PC-3 (cell line): Measurements from ENCODE around the gene OR6C65. TPM values are rescaled to one million over a fixed set of nuclear protein-coding genes. Genes with fewer than 3 reads are reported as not detected.
"Not testable (repeated sequence)": the region's sequence is repeated elsewhere in the genome, so short reads cannot be mapped to it uniquely, and the experiment has no call there.

Experiments
- ATAC-seq: fragments of 200-7000 bp; cut with Tn5 transposase; 2 replicates; pipeline ENCODE4 v1.9.1; 2020; ENCODE audit warnings: mild to moderate bottlenecking, moderate library complexity
- Bru-seq: library from RNA; stranded (reverse); fragments of 400-500 nt; gene quantifications from one replicate; lab custom pipeline; 2021; lab: Mats Ljungman, UMichigan
- BruChase-seq, 2 experiments: library from RNA; stranded (reverse); fragments of 400-500 nt; gene quantifications; one replicate each; lab custom pipeline; 2021; lab: Mats Ljungman, UMichigan
- BruUV-seq: library from RNA; stranded (reverse); fragments of 400-500 nt; replicated peaks from 2 replicates; lab custom pipeline; 2021; lab: Mats Ljungman, UMichigan
- CTCF ChIA-PET: fragments of 300-600 bp; sonication (Branson Sonifier 250); formaldehyde crosslinking; loops from one replicate; lab custom pipeline; 2022; ENCODE audit warnings: antibody characterized with exemption; lab: Charles Lee
- POLR2A ChIA-PET: fragments of 300-600 bp; sonication (Branson Sonifier 250); formaldehyde crosslinking; loops from one replicate; lab custom pipeline; 2022; ENCODE audit warnings: antibody characterized with exemption; ENCODE audit not compliant: unreplicated experiment; lab: Charles Lee
- DNase-seq: peaks from one replicate; pipeline ENCODE4 v3.0.0-alpha.2; 2015
- H2AFZ ChIP-seq: fragments of 300-600 bp; sonication (generic); 2 replicates; pipeline ENCODE4 v1.6.0; 2016; ENCODE audit warnings: antibody characterized with exemption, low read length
- H3F3A ChIP-seq: fragments of 300-600 bp; sonication (generic); one replicate; pipeline ENCODE4 v1.6.0; 2017; ENCODE audit warnings: antibody characterized with exemption, low read length, control low read depth, mild to moderate bottlenecking; ENCODE audit not compliant: unreplicated experiment
- H3K27ac ChIP-seq: fragments of 300-600 bp; sonication (generic); 2 replicates; pipeline ENCODE4 v1.5.1; 2016; ENCODE audit warnings: mild to moderate bottlenecking, low read length
- H3K27me3 ChIP-seq: fragments of 300-600 bp; sonication (generic); 2 replicates; pipeline ENCODE4 v1.6.1; 2016; ENCODE audit warnings: low read length, mixed read lengths
- H3K36me3 ChIP-seq: fragments of 300-600 bp; sonication (generic); 2 replicates; pipeline ENCODE4 v1.6.1; 2016; ENCODE audit warnings: low read depth, mixed run types, low read length, mixed read lengths
- H3K4me1 ChIP-seq: fragments of 300-600 bp; sonication (generic); 2 replicates; pipeline ENCODE4 v1.5.1; 2016; ENCODE audit warnings: low read length; ENCODE audit not compliant: insufficient read depth
- H3K4me2 ChIP-seq: fragments of 300-600 bp; sonication (generic); 2 replicates; pipeline ENCODE4 v1.6.0; 2016; ENCODE audit warnings: low read length
- H3K4me3 ChIP-seq: fragments of 300-600 bp; sonication (generic); 2 replicates; pipeline ENCODE4 v1.5.1; 2016; ENCODE audit warnings: mild to moderate bottlenecking, low read length, mixed read lengths
- H3K79me2 ChIP-seq: fragments of 300-600 bp; sonication (generic); 2 replicates; pipeline ENCODE4 v1.6.1; 2017; ENCODE audit warnings: low read length, mixed read lengths
- H3K9ac ChIP-seq: fragments of 300-600 bp; sonication (generic); 2 replicates; pipeline ENCODE4 v1.6.0; 2016; ENCODE audit warnings: mild to moderate bottlenecking, low read length
- H3K9me2 ChIP-seq: fragments of 300-600 bp; sonication (generic); replicated peaks from 2 replicates; pipeline ENCODE4 v1.6.1; 2016; ENCODE audit warnings: mixed run types, low read length, mixed read lengths
- H3K9me3 ChIP-seq: fragments of 300-600 bp; sonication (generic); 2 replicates; pipeline ENCODE4 v1.6.1; 2016; ENCODE audit warnings: low read length, mixed read lengths
- H4K20me1 ChIP-seq: fragments of 300-600 bp; sonication (generic); 2 replicates; pipeline ENCODE4 v1.6.1; 2016; ENCODE audit warnings: low read length, mixed read lengths
- EZH2 ChIP-seq: fragments of 300-600 bp; sonication (generic); IDR thresholded peaks from one replicate; pipeline ENCODE4 v1.6.1; 2017; ENCODE audit warnings: antibody characterized with exemption, mild to moderate bottlenecking, low read length; ENCODE audit not compliant: unreplicated experiment
- EZH2phosphoT487 ChIP-seq: fragments of 300-600 bp; sonication (generic); IDR thresholded peaks from 2 replicates; pipeline ENCODE4 v1.6.1; 2018; ENCODE audit warnings: mild to moderate bottlenecking, antibody characterized with exemption, low read length, borderline replicate concordance
- intact Hi-C: fragments of 100-400 bp; cut with micrococcal nuclease; formaldehyde crosslinking; loops from 2 replicates; pipeline ENCODE4 v1.9.0; 2023
- long read RNA-seq: library from polyadenylated mRNA; unstranded; transcript quantifications from one replicate; pipeline ENCODE4 v2.0.0, GENCODE V29; 2021; ENCODE audit not compliant: unreplicated experiment
- total RNA-seq: library from RNA; depleted of rRNA; stranded (reverse); fragments of >200 nt; gene quantifications from 2 replicates; pipeline ENCODE4 v1.2.3, GENCODE V29; 2014; rRNA removed
- TF ChIP-seq, protein P1 (sequence below): fragments of 300-600 bp; sonication (generic); conservative IDR thresholded peaks from 2 replicates; pipeline ENCODE4 v1.5.1; 2017; ENCODE audit warnings: antibody characterized with exemption, low read depth, mild to moderate bottlenecking, low read length

The OR6C65 gene
- total RNA-seq = not detected in 2 replicates
- Bru-seq, nascent RNA = not detected
- not detected for BruChase-seq, experiment 1, labeled RNA remaining after a 6-hour chase
- BruChase-seq, experiment 2, labeled RNA remaining after a 2-hour chase = not detected
- long read RNA-seq = 0 reads

DNA sequence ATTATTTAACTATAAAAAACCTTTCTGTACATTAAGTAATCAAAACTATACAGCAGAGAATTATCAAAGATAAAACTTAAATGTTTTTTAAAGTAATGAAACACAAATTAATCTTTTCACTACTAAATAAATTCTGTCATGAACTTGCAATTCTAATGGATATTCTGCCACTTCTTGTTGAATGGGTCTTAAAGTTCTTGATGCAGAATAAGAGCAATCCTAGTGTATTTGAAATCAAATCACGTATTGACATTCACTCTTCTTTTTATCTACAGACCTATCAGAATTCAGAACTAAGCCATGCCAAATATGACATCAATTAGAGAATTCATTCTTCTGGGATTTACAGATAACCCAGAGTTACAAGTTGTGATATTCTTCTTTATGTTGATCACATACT, at the start of gene OR6C65:
Gene OR6C65 (plus strand): TSS at position 301 of the 400 bp plus-strand sequence. CDS start 0 bp downstream, at position 301.
- CTCF ChIA-PET = no interaction called here

DNA sequence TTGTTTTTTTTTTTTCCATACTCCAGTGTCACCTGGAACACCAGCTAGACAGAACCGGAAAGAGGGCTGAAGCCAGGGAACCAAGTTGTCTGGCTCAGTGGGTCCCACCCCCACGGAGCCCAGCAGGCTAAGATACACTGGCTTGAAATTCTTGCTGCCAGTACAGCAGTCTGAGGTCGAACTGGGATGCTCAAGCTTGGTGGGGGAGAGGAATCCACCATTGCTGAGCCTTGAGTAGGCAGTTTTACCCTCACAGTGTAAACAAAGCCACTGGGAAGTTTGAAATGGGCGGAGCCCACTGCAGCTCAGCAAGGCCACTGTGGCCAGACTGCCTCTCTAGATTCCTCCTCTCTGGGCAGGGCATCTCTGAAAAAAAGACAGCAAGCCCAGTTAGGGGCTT, 45.0 kb upstream of the OR6C65 start:
- DNase-seq, H4K20me1 ChIP-seq, ATAC-seq, H3K4me3 ChIP-seq, H2AFZ ChIP-seq, H3K4me1 ChIP-seq, H3K4me2 ChIP-seq, intact Hi-C loops, CTCF ChIA-PET, BruUV-seq, H3K9me3 ChIP-seq, H3F3A ChIP-seq, H3K9ac ChIP-seq, POLR2A ChIA-PET, H3K36me3 ChIP-seq, H3K79me2 ChIP-seq, H3K27ac ChIP-seq, H3K9me2 ChIP-seq: not testable (repeated sequence)
- peaks cover 18% of the 10 kb centered on the region for H3K27me3 ChIP-seq

More for the DNA sequence above, at the start of gene OR6C65:
- no peak for DNase-seq
- Histone ChIP-seq H3K9me2 (no peaks in the 10 kb centered on the region), H3K4me3 (no peak within 1 kb of the TSS), H3K4me1 (no peaks in the 10 kb centered on the region), H3F3A (no peaks in the 10 kb centered on the region), H3K9me3 (no peaks in the 10 kb centered on the region), H3K4me2 (no peak within 1 kb of the TSS), H3K9ac (no peak within 1 kb of the TSS), H3K36me3 (no peaks in the 10 kb centered on the region), H4K20me1 (no peaks in the 10 kb centered on the region), H3K79me2 (no peaks in the 10 kb centered on the region), H3K27ac (no peak within 1 kb of the TSS), H2AFZ (no peak within 1 kb of the TSS), H3K27me3 (peaks cover 34% of the 10 kb centered on the region)
- POLR2A ChIA-PET = no interaction called here
- TF ChIP-seq, protein P1, sequence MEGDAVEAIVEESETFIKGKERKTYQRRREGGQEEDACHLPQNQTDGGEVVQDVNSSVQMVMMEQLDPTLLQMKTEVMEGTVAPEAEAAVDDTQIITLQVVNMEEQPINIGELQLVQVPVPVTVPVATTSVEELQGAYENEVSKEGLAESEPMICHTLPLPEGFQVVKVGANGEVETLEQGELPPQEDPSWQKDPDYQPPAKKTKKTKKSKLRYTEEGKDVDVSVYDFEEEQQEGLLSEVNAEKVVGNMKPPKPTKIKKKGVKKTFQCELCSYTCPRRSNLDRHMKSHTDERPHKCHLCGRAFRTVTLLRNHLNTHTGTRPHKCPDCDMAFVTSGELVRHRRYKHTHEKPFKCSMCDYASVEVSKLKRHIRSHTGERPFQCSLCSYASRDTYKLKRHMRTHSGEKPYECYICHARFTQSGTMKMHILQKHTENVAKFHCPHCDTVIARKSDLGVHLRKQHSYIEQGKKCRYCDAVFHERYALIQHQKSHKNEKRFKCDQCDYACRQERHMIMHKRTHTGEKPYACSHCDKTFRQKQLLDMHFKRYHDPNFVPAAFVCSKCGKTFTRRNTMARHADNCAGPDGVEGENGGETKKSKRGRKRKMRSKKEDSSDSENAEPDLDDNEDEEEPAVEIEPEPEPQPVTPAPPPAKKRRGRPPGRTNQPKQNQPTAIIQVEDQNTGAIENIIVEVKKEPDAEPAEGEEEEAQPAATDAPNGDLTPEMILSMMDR = no peak
- TF ChIP-seq EZH2 = no peak
- TF ChIP-seq EZH2phosphoT487 = no peak
- intact Hi-C loops = no loop called here
- no TSS peak for BruUV-seq
- no peak for ATAC-seq

DNA sequence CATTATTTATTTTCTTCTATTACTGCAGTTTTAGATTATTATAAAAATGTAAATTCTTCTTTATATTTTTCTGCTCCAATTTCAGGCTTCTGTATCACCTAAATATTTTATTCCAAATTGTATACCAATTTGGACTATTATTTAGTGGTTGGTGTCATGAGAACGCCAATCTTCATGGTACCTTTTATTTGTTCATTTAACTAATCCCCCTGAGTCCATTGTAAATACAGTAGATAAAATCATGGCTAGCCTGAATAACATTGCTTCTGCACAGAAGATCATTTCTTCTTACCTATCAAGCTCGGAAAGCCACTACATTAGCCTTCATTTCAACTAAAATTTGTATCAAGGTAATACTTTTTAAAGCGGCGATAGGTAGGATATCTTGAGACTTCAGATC, 37.7 kb upstream of the OR6C65 start, which contains the start of gene OR6C75:
Gene OR6C75 (plus strand): TSS at position 301 of the 400 bp plus-strand sequence. CDS start 2,136 bp downstream, outside the sequence.
- H3F3A ChIP-seq = no peaks in the 10 kb centered on the region
- no peak within 1 kb of the TSS for H2AFZ ChIP-seq
- no peaks in the 10 kb centered on the region for H3K9me3 ChIP-seq
- ChIA-PET CTCF (no interaction called here), POLR2A (no interaction called here)
- no peaks in the 10 kb centered on the region for H3K36me3 ChIP-seq
- TF ChIP-seq EZH2phosphoT487 = no peak
- TF ChIP-seq, protein P1 = no peak
- no peak for TF ChIP-seq EZH2
- DNase-seq (no peak), ATAC-seq (no peak)
- no peaks in the 10 kb centered on the region for H3K9me2 ChIP-seq
- H4K20me1 ChIP-seq = no peaks in the 10 kb centered on the region
- H3K79me2 ChIP-seq = no peaks in the 10 kb centered on the region
- peaks cover 23% of the 10 kb centered on the region for H3K27me3 ChIP-seq
- no peak within 1 kb of the TSS for H3K27ac ChIP-seq
- BruUV-seq = no TSS peak
- intact Hi-C loops = no loop called here
- H3K4me1 ChIP-seq = no peaks in the 10 kb centered on the region
- no peak within 1 kb of the TSS for H3K4me2 ChIP-seq
- H3K4me3 ChIP-seq = no peak within 1 kb of the TSS
- H3K9ac ChIP-seq = no peak within 1 kb of the TSS
